HG03439 (cell line): Measurements from ENCODE around the gene PDGFRB.

Experiments
- ATAC-seq: cut with Tn5 transposase; IDR thresholded peaks from one replicate; pipeline ENCODE4 v1.9.1; 2021; ENCODE audit warnings: mild to moderate bottlenecking, moderate library complexity; ENCODE audit not compliant: unreplicated experiment

Gene PDGFRB

DNA sequence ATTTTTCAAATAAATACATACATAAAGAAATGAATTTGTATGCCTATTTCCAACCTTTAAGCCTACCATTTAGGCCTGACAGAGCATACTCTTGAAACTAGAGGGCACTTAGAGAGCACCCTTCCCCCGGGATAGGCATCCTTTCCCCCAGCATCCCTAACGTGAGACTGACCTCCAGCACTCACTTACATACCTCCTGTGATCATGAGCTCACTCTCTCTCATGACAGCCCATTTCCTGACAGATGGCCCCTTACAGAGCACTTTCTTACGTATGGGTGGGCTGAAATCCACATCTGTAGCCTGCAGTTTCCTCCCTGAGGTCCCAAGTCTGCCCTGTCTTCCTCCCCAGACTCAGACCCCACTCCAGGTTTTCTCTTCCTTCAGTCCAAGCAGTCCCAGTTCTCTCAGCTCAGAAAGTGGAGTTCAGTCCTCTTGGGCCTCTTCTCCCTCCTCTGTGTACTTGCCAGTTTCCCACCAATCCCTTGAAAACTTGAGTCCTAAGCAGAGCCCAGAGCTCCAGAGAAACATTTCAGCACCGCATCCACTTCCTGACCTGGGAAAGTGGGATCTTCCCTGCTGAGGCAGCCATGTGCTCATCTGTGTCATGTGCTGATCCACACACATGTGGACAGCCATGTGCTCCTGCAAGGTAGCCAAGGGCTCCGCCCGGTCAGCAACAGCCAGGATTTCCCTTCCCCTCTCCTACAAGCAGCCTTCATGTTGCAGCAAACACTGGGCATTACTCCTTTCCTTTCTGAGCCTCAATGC, 8.8 kb upstream of the PDGFRB start:
- ATAC-seq: no peak

DNA sequence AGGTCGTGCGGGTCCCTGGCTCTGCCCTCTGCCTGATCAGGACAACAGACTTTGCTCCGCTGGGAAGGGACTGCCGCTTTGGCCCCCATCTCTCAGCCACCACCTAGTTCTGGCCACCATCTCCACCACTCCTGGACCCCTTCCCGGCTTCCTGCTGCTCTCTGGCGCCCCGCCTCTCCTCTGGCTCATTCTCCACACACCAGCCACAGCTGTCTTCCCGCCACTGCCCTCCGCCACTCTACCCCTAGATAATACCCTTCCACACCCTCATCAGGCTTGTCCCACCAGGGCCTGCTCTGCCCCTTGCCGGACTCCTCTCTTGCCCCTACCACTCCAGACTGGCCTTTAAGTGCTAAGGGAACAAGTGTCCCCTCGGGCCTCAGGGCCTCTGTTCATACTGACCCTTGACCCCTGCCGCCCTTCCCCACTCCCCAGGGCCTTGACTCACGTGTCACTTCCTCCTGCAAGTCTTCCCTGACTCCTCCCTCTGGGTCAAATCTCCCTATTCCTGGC, 8.0 kb upstream of the PDGFRB start:
- no peak for ATAC-seq

DNA sequence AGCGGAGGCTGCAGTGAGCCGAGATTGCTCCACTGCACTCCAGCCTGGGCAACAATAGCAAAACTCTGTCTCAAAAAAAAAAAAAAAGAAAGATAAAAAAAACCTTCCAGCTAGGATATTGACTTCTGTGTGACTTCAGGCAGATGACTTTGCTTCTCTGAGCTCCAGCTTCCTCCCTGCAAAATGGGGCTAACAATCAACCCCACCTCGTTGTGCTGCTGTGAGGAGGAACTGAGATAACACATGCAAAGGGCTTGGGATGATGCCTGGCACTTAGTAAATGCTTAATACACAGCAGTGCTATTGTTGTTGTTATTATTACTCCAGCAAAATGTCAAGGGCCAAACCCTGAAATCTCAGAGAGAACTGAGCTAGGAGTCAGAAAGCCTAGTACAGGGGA, 7.4 kb upstream of the PDGFRB start:
- no peak for ATAC-seq

DNA sequence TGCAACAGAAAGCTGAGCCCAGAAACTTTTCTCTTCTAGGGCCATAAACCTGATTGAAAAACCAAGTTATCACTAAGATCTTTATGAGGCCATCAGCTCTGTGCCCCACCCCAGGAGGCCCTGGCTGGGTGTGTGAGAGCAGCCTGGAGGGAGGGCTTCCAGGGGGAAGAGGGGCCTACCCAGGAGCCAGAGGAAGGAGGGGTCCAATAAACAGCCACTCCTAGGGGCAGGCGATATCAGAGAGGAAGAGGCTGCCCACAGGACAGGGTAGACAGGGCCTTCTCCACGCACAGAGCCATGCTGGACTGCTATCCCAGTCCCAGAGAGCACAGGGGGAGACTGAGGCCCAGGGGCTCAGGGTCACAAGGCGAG, 6.5 kb upstream of the PDGFRB start:
- ATAC-seq: no peak

DNA sequence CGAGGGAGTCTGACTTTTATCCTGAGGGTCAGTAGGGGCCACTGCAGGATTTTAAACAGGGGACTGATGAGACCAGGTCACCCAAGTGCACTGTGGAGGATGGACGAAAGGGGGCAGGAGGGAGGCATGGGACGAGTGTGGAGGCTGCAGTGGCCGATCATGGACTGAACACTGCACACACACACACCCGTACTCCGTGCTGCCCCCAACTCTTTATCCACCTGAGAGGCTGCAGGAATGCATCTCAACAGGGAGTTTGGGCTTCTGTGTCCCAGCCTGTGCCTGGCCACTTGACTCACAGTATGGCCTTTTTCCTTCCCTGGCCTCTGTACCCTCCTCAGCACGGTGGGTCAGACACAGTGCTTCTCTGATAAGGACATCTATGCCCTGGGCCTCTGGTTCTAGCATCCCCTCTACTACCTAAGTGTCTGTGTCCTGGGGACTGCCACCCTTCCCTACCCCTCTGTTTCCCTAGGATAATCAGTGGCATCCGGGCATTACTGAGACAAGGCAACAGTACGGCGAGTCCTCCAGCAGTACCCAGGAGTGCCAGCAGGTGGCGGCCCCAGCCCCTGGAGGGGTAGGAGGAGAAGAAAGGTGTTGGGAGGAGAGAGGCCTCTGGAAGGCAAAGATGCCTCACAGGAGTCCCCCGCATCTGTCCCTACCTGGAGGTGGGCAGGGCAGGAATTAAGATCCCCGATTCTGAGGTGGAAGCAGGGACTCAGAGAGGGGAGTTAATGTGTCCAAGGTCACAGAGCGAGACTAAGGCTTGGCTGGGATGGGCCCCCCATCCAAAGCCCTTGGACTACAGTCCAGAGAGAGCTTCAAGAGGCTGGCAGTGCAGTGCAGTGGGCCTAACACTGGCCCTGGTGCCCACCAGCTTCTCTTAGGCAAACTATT, 5.8 kb upstream of the PDGFRB start:
- peak; percentile 72 for ATAC-seq

DNA sequence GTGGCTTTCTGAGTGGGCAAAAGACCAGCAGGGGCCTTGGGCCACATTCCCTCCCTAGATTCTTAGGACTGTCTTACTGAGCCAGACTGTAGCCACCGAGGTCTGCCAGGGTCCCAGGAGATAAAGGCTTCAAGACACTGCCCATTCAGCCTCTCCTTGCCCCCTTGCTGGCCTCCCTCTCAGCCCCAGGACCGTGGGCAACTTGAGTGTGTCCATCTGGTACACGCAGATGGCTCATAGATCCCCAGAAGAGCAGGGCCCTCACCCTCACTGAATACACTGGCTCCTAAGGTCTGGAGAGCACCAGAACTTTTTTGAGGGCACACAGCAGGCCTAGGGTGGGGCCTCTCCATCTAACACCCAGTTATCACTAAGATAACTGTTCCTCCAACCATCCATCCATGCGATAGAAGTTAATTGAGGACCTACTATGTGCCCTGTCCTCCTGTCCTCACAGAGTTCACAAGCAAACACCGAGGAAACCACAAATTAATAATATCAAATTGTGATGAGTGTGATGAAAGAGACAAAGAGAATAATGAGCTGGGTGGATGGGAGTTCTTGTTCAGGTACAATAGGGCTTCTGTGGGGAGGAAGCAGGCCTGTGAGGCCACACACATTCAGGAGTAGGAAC, 4.9 kb upstream of the PDGFRB start:
- ATAC-seq: no peak

DNA sequence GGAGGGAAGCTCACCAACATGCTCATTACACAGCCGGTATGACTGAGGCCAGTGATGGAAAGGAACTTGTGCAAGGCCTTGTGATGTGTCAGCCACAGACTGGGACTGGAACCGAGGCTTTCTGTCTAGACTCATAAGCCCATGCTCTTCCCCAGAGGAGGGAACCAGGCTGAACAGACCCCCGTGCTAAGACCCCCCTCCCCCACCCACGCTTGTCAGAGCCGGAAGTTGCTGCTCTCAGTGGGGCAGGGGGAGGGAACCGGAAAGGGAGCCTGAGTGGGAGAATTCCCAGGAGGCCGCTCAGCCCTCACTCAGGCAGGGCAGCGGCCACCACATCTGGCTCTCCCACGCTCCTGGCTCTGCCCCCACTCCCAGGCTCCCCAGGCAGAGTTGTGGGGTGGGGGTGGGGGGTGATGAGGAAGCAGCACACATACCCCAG, 4.1 kb upstream of the PDGFRB start:
- no peak for ATAC-seq

DNA sequence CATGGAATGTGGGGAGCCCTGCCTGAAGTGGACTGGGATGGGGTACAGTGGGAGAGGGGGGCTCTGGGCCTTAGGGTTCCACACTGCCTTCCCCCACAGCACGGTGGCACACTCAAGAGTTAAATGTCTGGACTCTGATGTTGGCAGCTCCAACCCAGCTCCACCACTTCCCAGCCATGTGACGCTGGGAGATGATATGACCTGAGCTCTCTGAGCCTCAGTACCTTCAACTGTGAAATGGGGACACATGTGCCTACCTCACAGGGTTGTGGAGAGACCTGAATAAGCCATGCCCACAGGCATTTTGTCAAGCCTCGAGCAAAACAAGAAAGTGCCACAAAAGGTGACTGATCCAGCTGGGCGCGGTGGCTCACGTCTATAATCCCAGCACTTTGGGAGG, 3.4 kb upstream of the PDGFRB start:
- ATAC-seq: no peak

DNA sequence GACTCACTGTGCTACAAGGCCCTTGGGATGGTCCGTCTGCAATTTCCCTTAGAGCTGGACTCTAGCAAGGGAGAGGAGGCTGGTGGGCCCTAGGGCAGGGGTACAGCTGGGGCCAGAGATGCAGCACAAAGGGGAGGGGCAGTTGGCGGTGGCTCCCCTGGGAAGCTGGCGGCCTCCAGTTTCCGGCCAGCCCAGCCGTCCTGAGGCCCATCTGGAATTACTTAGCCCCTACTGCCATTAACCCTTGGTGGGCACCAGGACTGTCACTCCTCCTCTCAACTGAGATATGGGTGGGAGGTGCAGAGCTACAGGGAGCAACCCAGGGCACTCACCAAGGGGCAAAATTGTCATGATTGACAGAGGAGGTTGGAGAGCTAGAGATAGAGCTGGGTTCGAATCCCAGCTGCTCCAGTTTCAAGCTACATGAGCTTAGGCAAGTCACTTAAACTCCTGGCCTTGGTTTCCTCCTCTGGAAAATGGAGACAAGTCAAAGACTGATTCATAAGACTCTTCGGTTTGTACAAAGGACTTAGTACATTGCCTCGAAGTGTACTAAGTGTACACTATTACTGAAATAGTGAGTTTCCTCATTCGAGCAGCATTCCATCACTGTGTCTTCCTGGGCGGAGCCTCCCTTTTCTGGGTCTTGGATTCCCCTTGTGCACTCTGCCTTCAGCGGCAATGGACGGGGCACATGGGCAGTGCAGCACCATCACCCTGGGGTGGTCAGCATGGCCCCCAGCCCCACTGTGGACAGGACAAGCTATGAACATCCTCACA, 2.7 kb upstream of the PDGFRB start:
- ATAC-seq: no peak

DNA sequence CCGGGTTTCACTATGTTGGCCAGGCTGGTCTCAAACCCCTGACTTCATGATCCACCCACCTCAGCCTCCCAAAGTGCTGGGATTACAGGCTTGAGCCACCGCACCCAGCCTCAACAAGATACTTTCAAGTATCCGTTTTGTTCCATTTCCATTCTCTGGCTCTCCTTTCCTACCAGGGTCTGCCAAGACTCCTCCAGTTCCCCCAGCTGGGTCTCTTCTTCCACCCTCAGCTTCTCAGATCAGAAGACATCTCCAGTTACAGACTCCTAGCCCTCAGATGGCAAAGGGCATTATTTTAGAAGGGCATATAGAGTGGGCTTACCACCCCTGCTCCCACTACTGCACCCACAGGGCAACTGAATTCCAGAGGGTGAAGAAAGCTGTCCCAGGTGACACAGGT, 1.5 kb upstream of the PDGFRB start:
- ATAC-seq: no peak

DNA sequence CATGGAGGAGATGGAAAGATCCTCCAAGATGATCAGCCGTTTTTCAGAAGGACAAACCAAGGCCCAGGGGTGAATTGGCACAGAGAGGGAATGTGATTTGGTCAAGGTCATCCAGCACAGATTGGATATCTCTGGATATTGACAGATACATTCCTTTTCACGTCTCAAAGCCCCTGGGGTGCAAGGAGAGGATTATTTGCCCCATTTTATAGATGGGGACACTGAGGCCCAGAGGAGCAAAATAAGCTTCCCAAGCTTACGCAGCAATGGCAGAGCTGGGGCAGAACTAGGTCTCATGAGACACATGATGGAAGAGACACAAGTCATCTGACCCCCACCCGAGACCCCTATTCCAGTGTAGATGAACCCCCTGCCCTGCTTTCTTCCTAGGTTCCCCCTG, 895 bp upstream of the PDGFRB start:
- no peak for ATAC-seq

DNA sequence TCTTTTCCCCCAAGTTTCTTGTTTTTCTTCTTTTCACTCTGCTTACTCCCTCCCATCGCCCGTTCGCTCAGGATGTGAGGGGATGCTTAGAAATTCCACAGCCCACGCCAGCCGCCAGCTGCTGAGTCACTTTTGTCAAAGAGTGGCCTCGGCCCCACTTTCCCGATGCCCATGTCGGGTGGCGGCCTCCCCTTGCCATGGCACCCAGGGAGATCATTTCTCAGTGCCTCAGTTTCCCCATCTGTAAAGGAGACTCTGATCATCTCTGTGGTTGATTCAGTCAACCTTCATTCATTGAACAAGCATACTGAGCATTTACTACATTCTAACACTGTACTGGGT, 353 bp upstream of the PDGFRB start:
- no peak for ATAC-seq

DNA sequence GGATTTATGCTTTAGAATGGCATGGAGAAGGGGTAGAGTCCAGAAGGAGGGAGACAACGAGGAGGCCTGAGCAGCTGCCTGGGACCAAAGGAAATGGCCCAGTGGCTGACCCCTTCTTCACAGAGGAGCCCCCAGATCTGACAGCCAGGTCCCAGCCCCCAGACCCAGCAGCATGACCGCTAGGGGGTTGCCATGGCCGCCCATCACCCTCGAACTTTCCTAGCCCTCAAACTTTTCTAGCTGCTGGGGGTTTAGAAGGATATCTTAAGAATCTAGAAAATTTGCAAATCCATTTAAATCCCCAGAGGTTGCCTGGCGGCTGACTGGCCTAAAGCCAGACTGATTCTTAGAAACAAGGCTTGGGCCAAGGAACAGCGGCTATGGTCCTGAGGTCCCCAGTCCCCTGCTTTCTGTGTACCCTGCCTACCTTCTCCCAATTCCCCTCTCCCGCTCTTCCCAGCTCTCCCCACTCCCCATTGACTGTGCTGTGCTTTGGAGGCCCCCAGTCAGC, 972 bp downstream of the PDGFRB start:
- no peak for ATAC-seq

DNA sequence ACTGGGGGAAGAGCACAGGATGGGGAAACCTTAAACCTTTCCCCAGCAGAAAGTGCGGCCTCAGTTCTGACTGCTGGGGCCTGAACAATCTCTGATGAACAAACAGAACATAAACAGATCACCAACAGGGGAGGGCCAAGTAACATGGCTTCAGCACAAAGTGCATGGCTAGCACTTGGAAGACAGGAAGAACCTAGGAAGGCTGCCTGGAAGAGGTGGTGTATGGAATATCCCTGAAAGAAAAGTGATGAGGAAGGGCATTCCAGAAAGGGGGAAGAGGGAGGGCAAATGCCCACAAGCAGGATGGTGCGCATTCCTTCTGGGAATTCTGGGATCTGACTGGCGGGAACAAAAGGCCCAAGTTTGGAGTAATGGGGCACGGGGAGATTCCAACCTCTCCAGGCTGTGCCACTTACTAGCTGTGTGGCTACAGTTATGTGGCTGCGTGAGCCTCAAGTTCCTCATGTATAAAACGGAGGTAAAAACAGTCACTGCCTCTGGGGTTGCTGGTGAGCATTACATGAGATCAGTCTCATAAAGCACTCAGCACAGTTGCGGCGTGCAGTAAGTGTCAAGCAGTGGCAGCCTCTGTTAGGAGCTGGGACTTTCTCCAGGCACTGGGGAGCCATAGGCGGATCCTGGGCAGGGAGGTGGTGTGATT, 1.6 kb downstream of the PDGFRB start:
- ATAC-seq: no peak

DNA sequence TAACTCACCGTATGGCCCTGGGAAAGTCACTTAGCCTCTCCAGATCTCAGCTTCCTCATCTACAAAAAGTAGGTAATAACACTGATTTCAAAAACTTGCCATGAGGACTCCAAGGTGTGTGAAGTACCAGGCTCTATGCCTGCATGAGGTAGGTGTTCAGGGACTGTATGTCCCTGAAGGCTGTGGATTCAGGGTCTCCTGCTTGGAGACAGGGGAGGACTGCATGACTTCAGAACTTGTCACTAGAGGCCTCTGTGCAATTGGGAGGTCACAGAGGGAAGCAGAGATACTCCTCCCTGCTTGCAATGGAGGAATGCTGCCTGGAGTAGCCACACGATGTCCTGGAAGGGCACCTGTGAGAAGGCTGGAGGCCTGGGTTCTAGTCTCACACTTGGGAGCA, 2.2 kb downstream of the PDGFRB start:
- no peak for ATAC-seq

DNA sequence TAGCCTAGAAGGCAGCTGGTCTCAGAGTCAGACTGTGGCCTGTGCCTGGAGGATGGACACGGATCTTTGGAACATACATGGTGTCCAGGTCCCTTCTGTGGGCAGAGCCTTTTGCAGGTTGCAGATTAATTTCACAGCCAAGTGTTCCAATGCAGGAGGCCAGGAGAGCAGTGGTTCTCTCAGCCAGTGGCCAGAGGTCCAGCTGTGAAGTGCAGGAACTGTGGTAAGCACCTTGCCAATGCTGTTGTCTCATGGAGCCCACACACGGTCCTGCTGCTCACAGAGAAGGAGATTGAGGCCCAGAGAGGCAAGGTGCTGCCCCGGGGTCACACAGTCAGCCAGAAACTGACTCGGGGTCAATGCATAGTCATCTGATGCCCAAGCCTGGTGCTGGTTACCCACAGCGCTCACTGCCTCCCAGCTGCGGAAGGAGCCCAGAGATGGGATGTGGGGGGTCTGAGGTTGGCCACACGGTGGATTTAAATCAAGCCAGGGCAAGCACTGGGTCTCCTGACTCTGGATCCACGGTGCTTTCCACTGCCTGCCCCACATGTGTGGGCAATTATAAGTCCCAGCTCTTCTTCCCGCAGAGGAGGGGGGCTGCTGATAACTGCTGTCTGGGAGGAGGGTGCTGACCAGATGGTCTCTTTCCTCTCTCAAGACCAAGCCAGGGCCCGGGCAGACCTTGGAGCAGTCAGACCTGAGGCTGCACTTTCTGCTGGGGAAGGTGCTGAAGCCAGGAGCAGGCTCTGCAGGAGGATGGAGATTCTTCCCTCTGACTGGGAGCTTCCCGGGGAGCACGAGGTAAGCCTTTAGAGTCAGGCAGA, 2.8 kb downstream of the PDGFRB start:
- no peak for ATAC-seq

DNA sequence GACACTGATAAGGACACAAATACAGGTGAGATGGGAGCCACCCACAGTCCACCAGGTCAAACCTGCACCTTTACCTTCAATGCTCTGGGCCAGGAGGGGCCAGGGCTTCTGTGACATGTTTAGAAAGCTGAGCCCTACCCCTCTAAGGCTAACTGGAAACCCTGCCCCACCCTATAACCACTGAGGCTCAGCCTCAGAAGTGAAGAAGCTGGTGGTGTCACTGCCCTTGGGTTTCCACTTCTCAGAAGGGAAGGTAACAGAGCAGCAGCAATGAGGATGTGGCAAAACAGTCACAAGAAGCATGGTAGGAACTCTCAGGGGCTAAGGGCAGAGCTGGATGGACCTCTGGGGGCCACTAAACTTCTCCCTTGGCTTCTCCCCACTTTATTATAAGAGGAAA, 6.0 kb downstream of the PDGFRB start:
- no peak for ATAC-seq

DNA sequence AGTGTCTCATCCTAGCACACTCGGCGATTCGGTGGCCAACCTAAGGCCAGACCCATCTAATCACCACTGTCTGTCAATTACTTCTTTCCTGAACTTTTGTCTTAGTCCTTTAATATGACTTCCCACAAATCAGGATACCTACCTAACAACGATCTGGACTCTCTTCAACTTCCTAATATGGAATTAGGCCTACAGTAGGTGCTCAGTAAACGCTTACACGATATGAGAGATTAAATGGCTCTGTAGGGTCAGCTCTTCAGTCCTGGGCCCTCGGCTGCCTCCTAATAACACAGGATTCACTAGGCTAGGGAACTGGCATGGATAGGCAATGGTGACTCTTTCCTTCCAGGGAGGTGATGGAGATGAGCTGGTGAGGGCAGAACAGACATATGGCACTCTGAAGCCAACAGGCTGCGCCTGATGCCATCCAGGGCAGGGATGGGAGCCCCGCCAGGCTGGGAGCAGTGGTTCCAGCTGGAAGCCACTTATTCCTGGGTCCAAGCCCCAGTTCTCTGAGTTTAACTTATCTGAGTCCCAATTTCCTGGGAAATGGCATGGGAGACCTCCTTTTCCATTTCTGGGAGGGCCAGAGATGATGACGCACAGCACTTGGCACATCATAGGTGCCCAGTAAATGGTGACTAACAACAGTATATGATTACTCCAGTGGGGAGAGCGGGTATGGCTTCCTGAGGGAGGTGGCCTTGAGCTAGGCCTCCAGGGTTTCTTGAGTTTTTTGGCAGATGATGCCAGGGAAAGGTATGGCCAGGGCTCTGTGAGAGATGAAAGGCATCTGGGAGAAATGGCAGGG, 7.3 kb downstream of the PDGFRB start:
- no peak for ATAC-seq
